Fibroblast of the conjunctiva (primary cell): ENCODE measurements around the gene SLC25A20.
"Not testable (repeated sequence)": the region's sequence is repeated elsewhere in the genome, so short reads cannot be mapped to it uniquely, and the experiment has no call there.

Experiments used
- DNase-seq: peaks from one replicate; pipeline ENCODE4 v3.0.0-alpha.2; 2010; ENCODE audit warnings: low read depth

The SLC25A20 gene, protein sequence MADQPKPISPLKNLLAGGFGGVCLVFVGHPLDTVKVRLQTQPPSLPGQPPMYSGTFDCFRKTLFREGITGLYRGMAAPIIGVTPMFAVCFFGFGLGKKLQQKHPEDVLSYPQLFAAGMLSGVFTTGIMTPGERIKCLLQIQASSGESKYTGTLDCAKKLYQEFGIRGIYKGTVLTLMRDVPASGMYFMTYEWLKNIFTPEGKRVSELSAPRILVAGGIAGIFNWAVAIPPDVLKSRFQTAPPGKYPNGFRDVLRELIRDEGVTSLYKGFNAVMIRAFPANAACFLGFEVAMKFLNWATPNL

DNA sequence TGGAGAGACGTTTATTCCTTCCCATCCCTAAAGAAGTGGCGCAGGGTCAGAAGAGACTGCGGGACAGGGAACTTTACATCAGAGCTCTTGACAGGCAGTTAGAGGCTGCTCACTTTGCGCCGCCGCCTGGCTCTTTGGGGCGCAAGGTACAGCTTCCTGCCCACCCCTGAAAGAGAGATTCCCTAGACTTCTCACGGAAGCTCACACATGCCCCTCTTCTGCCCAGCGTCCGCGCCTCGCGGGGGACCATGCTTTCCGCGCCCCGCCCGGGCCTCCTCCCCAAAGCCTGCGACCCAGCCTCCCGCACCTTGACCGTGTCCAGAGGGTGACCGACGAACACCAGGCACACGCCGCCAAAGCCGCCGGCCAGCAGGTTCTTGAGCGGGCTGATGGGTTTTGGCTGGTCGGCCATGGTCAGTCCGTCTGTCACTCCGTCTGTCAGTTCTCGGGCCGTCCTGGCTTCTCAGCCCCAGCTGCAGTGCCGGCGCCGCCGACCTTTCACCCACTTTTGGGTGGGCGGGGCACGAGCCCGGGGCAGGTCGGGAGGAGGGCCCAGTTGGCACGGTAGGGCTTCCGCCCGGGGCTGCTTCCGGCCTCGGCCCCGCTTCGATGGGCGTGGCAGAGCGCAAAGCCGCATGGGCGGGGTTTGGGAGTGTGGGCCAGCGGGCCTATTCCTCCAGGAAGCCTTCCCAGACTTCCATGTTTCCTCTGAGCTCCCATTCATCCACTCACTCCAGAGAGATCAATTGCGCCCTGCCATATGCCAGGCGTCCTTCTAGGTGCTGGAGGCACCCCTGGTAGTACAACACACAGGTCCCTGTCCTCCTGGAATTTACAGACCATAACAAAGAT is at the start of gene SLC25A20:
SLC25A20 (minus strand) TSS at position 500 of the 852 bp plus-strand sequence; CDS start at position 412, 88 bp downstream.
- peak; percentile 81 for DNase-seq

DNA sequence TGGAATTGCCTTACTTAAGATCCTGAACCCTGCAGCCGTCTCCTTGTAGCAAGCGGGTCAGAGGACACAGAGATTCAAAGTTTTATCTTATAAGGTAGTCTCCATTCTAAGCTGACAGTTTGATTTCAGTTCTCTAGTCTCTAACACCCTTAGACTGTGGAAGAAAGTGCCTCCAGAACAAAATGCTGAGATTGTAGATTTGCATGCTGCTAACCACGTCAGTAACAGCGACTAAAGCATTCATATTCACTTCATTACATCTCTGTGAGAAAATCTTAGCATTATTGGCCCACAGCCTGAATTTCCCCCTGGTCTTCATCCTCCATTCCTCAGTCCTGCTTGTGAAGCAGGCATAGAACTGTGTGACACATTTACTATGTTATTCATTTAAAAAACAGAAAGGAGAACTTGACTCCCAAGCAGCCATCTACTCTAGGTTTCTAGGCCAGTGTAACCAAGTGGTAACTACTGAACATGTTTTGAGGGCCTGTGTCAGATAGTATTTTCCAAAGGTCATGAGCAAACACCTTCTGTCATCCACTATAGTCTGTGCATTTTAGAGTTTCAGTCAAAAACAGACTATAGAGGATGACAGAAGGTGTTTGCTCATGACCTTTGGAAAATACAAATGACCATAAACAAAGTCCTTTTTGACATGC is 47.3 kb upstream of the SLC25A20 start:
- no peak for DNase-seq

DNA sequence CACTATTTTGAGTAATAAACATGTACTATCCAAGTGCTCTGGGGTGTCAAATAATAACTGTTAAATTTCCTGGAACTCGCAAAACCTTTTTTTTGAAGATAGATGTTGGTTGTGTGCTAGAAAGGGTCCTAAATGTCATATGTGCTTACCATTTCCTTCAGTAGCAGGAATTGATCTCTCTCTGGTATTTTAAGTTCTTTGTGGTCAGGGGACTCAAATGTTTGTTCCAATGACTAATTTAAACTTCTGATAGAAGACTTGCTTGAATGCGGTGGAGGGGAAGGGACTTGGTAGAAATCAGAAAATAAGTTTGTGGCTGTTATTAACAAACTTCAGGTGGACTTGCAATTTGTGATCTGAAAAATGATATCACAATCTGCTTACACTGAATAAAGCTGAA is 46.8 kb upstream of the SLC25A20 start:
- no peak for DNase-seq

DNA sequence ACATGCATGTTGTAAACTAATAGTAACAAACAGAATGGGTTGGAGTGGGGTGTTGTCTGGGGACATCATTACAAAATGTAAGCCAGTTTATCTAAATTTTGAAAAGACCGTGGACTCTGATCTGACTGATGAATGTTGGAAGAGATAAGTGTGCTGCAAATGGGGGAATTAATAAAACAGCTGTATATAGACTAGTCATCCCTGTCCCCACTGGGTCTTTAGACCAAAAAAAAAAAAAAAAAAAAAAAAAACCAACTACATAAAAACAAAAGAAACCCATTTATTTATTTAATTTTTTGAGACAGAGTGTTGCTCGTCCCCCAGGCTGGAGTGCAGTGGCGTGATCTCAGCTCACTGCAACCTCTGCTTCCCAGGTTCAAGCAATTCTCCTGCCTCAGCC is 40.0 kb upstream of the SLC25A20 start:
- no peak for DNase-seq

DNA sequence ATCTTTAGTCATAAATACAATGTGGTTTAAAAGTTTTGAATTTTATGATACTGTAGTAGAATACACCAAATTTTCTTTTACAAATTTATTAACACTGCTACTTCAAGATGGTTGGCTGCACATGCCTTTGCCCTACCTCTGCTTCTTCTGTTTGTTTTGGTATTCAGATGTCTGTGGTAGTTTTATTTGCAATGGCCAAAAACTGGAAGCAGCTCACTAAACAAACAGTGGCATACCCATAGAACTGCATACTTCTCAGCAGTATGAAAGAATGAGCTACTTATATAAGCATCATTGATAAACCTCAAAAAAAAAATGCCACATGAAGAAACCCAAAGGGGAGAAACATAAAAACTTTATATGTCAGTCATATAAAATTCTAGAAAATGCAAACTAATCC is 39.5 kb upstream of the SLC25A20 start:
- no peak for DNase-seq

DNA sequence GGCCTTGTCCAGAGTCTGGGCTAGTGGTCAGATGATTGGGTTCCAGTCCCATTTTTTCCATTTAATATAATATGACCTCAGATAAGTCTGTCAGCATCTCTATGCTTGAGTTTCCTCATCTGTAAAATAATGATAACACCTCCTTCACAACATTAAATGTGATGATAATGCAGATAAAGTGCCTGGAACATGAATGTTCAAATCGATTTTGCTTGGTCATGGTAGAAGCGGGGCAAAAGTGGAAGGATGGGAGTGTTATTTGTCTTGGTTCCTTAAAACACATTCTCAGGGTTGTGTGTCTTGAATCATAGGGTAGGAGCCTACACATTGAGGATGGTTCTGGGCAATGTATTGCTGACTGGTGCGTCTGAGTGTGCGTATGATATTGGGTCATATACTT is 36.8 kb upstream of the SLC25A20 start:
- no peak for DNase-seq

DNA sequence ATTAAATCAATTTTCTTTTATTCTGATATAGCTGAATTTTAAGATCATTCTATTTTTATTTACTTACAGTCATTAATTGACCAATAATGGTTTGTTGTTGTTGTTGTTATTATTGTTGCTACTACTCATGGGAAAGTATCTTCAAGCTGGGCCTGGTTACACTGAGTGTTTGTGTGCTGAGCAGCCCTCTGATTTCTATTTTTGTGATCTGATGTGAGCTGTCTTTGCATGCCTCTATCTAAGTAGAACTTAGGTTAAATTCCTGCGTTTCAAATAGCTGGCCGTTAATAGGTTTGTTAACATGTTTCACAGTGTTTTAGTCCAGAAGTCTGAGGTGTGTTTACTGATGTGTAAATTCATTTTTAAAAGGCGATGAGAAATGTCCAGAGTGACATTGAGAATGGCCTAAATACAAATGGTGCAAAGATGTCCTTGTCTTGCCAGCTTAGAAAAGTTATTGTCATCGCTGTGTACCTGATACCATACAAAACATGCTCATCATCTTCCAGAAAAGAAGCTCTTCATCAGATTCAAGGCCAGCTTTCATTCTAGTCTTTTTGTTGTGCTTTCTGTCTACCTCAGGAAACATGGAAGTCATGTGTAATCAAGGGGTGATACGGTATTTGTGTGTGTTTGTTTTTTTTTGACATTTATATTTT is 35.8 kb upstream of the SLC25A20 start:
- DNase-seq = no peak

DNA sequence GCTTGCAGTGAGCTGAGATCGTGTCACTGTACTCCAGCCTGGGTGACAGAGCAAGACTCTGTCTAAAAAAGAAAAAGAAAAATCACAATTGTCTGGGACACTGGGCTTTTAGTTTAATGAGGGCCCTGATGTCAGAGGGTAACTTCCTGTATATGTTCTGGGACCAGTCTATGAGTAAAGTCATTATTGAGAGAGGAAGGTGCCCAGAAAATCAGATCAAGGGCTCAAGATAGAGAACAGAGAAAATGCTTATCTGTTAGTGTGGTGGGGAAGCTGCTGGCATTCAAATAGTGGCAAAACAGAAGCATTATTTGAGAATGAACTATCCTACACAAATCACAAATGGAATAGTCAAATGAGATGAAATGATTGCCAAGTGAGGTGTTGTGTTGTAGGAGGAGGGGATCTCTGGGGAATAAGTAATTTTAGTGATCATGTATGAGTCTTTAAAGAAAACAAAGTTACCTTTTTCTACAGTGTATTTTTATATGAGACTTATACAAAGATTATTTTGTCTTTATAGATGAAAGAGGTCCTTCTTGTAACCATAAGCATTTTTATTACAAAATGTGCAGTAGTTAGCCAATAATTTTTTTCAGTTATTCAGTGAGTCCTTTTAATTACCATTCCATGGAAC is 33.4 kb upstream of the SLC25A20 start:
- DNase-seq = no peak

DNA sequence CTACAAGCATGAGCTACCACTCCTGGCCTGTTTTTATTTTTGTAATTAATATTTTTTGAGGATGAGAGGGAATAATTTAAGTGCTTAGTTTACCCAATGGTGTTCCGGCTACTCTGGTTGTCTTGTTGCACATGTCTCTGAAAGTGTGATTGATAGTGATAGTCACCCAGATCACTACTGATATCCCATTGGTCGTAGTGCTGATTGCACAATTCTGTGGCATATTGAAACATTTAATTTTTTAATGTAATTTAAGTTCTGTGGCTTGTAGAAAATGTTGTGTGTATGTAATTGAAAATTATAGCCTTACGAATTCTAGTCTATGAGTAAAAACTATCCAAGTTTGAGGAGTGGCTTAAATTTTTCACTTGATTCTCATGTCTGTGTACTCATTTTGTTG is 31.9 kb upstream of the SLC25A20 start:
- DNase-seq = no peak

DNA sequence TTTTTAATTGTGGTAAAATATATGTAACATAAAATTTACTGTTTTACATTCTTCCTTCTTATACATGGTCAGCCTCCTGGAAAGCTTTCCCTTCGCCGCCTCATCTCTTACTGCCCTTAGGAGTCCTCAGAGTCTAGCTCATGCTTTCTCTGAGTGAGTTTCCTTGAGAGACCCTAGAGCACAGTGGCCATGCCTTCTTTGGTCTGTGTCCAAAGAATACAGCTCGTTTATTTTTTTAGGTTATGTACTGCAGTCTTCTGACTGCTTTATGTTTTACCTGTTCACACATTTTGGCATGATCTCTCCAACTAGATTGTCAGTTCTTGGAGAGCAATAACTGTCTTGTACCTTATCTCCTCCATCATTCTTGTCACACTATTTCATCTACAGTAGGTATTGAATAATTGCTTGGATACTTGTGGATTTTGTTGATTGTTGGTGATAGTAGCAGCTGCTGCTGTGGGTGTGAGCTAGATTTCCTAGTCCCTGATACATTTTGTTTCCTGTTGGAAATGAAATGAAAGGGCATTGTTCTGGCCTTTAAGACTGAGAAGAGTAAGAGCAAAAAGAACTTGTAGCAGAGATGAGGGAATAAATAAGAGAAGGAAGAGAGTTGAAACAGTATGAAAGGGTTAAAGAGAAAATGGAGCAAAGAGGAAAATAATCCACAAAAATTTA is 30.8 kb upstream of the SLC25A20 start:
- DNase-seq = no peak

DNA sequence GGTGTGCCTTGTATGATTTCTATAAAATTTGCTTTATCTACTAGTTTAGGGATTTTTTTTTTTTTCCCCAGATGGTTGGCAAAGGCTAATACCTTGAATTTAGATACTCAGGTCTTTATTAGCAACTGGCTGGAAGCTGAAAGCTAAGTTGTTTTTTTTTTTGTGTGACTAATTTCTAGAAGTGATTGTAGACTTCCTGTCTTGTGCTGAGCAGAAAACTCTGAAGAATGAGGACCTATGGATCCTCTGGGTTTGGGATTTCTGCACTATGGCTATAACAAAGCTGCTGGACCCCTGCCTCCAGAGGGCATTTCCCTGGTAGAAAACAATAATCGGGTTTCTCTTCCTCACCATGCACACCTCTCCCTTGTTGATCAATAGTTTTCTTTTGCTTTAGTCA is 30.0 kb upstream of the SLC25A20 start:
- no peak for DNase-seq

DNA sequence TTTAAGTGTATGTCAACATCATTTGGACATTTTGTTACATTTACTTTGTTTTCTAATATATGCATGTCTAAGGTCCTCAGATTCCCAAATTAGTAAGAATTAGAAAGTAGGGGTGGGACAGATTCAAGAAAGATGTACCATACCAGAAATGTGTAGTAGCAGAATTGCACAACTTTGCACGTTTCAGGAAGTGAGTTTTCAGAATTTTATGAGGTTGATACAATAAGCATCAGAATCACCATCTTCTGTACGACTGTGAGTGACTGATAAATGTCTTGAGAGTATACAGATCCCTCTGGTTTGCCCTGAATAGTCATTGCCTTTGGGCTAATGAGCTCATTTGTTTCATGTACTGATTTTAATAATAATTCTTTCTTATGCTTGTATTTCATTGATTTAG is 29.2 kb upstream of the SLC25A20 start:
- no peak for DNase-seq

DNA sequence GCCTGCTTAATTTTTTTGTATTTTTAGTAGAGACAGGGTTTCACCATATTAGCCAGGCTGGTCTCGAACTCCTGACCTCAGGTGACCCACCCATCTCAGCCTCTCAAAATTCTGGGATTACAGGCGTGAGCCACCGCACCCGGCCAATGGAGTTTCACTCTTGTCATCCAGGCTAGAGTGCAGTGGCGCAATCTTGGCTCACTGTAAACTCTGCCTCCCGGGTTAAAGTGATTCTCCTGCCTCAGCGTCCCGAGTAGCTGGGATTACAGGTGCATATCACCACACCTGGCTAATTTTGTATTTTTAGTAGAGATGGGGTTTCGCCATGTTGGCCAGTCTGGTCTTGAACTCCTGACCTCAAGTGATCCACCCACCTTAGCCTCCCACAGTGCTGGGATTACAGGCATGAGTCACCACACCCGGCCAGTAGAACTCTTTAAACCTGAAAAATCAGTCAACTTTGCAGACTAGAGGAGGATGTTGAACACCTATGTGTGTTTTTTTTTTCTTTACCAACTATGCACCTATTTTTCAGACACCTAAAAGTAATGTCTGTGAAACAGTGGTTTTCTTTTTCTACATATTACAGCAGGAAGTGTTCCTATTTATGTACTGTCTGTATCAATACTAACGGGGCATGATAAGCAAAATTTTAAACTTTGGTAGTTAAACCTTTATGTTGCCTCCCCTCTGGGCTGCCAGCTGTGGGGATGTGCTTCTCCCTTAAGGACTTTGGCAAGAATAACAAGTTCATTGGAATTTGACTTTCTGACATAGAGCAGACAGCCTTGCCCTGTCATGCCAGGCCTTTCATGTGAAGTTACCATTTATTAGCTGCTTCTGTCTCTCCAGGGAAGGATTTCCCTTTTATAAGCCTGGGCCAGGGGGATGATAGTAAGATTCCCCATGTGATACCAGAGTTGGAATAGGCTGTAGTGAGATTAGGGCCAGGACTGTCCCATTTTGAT is 28.0 kb upstream of the SLC25A20 start:
- DNase-seq = no peak

DNA sequence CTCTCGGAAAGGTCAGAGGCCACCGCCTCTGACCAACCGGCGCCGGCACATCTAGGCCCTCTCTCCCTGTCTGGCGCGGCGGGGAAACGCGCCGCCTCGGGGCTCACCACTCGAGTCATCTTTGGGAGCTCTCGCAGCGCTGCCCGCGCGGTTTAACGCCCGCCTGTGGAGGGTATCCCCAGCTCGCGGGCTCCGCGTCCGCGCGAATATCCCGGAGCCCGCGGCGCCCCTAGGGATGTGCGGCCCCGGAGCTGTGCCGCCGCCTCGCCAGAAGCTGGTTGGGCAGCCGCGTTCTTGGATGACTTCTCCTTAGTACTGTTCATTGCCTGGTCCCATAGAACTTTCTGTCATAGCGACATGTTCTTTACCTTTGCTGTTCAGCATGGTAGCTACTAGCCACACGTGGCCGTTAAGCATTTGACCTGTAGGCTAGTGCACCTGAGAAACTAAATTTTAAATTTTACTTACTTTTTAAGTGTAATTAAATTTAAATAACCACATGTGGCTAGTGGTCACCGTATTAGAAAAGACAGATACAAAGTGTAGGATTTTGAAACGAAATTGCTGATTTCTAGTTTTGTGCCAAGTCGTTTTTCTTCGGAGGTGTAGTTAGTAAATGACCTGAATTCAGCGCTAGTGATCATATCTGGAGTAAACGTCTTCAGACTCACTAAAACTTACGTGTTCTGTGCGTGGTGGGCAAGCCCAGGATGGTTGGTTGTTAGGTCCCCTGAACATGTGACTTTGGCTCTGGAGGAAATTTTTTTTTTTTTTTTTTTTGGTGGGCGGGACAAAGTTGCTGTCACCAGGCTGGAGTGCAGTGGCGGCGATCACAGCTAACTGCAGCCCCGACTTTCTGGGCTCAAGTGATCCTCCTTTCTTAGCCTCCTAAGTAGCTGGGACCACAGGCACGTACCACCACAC is 20.8 kb upstream of the SLC25A20 start:
- DNase-seq = no peak

DNA sequence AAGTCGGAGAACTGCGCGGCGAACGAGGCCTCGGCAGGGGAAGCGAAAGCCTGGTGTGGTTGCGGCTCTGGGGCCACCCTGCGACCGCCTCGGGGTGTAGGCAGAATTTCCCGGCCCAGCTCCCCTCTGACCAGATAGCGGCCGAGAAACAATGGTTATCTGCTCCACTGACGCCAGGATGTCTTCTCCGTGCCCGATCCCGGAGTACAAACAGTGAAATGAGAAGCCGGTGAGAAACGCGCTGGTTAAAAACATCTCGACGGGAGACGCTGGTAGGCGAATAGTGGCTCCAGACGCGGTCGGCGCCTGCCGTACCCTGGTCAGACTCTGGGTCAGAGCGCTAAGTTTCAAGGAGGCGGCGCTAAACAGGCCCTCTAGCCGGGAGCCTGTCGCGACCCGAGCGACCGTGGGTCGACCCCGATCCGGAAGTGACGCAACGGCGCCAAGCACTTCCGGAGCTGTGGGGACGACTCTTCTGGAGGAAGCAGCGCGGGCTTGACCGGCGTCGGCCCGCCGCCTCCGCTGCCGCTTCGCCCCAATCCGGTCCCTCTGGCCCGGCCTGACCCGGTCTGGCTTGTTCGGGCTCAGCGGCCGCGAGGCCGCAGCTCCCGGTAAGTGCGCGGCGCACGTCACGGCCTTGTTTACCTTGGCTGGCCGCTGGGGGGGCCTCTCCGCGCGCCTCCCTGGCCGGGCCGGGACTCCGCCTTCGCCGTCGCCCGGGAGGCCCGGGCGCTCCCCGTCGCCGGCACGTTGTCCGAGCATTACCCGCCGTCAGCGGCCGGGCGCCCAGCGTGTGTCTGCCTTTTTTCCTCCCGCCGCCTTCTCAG is 19.9 kb upstream of the SLC25A20 start, which contains the start of gene ARIH2:
ARIH2 (plus strand) TSS at position 455 of the 827 bp plus-strand sequence. CDS start 8,717 bp downstream, outside the sequence.
- DNase-seq = peak; percentile 83

DNA sequence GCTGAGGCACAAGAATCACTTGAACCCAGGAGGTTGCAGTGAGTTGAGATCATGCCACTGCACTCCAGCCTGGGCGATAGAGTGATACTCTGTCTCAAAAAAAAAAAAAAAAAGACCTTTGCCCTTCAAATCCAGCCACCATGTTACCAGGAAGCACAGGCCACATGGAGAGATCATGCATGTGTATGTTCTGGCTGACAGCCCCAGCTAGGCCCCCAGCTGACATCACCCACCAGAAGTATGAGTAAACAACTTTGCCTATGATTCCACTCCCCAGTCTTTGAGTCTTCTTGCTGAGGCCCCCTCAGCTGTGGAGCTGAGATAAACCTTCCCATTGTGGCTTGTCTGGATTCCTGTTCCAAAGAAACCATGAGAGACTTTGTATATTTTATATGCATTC is 16.6 kb upstream of the SLC25A20 start:
- no peak for DNase-seq

DNA sequence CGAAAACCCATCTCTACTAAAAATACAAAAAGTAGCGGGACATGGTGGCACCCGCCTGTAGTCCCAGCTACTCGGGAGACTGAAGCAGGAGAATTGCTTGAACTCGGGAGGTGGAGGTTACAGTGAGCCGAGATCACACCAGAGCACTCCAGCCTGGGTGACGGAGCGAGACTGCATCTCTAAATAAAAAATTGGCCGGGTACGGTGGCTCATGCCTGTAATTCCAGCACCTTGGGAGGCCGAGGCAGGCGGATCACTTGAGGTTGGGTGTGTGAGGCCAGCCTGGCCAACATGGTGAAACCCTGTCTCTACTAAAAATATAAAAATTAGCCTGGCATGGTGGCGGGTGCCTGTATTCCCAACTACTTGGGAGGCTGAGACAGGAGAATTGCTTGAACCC is 8.3 kb upstream of the SLC25A20 start:
- DNase-seq = not testable (repeated sequence)

DNA sequence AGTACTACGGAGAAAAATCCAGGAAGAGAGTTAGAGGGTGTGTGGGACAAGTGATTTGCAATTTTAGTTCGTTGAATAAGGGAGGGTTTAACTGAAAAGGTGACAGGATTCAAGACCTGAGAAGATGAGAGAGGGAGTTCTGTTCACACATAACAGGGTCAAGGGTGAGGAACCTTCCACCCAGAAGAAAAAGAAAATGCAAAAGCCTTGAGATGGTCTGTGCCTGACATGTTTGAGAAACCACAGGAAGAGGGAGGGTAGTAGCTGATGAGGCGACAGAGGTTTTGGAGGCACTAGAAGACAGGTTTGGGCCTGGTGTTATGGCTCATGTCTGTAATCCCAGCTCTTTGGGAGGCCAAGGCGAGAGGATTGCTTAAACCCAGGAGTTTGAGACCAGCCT is 591 bp upstream of the SLC25A20 start:
- no peak for DNase-seq
